ENCODE results near the gene FANCE.

FANCE gene

DNA sequence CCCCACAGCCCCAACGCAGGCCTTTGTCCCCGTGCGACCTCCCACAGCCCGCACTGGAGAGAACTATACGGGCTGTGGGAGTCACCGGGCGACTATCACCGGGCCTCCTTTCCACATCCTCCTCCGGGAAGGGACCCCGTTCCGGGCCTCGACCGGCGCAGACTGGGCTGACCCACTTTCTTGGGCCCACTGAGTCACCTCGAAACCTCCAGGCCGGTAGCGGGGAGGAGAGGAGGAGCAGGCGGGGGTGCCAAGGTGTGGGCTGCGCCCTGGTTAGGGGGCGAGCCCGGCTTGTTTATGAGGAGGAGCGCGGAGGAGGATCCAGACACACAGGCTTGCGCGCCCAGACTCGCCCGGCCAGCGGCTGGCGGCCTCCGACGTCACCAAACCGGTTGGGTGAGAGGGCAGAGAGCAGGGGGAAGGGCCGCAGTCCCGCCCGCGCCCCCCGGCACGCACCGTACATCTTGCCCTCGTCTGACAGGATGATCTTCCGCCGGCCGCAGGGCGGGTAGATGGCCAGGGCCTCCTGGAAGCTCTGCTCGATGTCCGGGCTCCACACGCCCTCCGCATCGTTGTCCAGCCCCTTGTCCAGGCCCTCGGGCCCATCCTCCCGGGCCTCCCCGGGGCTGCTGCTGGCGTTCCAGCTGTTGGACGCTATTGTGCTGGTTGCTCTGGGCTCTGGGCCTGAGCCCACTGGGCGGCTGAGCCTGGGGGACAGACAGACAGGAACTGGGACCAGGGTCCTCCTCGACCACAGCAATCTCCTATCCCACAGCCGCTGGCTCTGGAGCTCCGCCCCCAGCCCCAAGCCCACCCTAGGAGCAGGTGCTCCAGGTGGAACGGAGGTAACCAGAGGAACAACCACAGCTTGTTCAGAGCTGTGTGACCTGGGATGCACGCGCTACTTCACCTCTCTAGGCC lies 34.1 kb downstream of the FANCE start:
- DNase-seq = no peak

DNA sequence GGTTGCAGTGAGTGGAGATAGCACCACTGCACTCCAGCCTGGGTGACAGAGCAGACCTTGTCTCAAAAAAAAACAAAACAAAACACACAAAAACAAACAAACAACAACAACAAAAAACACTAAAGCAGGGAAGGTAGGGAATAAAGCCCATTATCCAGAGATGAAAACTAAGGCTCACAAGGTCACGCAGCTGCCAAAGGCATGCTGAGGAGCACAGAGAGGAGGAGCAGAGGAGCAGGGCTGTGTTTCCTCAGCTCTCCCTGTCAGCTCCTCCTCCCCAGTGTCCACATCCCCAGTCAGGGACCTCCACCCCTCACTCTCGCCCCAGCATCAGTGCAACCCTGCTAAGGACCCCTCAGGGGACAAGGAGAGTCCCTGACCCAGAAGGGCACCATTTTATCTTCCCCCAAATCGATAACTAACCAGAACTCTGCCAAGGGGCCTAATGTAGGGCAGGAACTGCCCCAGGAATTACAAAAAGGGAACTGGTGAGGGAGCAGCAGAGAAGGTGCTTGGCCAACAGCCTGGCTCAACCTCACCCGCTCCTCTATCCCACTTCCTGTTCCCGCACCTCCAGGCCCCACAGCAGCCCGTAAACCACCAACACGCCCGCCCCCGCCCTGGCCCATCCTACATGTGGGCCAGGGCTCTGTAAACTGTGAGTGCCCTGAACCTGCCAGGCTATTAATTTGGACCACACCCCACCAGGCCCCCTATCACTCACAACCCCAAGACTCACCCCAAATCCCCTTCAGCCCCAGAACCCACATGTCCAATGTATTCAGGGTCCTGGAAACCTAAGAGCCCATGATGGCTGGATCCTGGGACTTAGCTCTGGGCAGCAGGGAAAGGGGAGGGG lies 35.7 kb downstream of the FANCE start:
- DNase-seq = no peak

DNA sequence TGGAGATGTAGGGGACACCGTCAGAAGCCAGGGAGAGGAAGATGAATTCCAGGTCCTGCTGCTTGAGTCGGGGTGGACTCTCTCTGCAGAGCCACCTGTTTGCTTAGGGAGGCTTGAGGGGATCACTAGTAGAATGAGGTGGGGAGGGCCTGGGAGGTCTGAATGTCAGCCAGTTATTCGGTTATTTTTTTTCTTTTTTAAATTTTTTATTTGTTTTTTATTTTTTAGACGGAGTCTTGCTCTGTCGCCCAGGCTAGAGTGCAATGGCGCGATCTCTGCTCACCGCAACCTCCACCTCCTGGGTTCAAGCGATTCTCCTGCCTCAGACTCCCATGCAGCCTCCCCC lies 36.4 kb downstream of the FANCE start:
- no peak for DNase-seq

DNA sequence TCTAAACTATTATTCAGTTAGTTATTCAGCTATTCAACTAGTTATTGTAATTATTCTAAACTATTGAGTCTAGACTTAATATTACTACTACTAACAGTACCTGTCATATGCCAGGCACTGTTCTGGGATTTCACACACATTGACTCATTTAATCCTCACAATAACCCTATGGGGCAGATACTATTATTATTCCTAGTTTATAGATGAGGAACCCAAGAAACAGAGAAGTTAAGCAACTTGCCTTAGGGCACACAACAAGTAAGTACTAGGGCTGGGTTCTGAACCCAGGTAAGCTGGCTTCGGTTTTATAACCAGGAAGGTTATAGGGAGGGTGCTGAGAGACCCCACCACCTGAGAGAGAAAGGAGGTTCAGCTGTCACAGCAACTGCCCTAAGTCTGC lies 36.9 kb downstream of the FANCE start:
- DNase-seq = no peak

DNA sequence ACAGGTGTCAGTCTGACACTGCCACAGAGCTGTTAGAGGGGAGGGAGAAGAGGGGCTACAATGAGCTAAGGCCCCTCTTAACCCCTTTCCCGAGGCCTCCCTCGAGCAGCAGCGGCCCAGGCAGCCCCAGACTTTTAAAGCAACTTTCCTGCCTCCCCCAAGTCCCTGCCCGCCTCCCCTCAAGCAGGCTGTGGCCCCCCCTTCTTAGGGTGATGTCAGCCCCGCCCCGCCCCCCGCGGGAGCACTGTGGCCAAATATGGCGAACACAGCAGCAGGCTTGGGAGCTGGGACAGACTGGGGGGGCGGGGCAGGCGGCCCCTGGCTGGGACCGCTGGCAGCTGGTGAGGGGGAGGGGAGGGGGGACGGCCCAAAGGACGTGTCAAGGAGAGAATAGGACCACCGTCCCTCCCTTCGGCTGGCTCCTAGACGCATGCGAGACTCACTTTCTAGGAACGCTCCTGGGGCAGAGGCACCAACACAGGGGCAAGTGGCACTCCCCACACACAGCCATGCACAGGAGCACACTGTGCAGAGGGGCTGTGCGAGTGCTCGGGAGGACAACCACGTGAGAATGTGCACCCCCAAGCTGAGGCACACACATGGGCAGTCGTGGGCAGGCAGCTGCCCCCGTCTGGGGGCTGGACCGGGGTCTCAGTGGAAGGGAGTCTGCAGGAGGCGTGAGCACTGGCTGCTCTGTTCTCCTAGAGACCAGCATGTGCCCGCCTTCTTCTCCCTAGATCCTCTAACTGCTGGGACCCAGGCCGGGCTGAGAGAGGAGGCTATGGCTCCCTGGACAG lies 38.1 kb downstream of the FANCE start:
- no peak for DNase-seq

DNA sequence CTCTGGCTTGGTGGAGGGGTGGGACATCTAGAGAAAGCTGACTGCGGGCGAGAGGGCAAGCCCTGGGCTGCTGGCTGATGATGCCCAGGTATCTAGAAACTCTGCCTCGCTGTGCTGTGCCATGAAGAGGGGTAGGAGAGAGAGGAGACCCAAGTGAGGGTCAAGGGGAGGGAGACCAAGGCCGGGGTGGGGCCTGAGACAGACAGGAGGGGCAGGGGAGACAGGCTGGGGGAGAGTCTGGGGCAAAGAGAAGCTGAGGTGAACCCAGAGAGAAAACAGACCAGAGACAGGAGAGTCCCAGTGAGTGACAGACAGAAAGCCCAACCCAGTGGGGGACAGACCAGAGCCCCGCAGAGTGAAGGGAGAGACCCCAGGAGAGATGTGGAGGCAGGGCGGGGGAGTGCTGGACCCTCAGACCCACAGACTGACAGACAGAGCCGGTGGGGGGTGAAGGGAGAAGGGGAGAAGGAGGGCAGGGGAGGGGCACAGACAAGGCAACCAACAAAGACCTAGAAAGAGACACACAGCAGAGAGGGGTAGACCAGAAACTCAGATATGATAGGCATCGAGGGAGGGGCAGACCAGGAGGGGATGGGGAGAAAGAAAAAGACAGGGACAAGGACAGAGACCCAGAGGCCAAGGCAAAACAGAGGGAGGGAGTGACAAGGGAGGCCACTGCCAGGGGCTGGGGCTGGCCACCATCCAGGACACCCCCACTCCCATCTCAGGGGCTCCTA lies 38.9 kb downstream of the FANCE start:
- no peak for DNase-seq

DNA sequence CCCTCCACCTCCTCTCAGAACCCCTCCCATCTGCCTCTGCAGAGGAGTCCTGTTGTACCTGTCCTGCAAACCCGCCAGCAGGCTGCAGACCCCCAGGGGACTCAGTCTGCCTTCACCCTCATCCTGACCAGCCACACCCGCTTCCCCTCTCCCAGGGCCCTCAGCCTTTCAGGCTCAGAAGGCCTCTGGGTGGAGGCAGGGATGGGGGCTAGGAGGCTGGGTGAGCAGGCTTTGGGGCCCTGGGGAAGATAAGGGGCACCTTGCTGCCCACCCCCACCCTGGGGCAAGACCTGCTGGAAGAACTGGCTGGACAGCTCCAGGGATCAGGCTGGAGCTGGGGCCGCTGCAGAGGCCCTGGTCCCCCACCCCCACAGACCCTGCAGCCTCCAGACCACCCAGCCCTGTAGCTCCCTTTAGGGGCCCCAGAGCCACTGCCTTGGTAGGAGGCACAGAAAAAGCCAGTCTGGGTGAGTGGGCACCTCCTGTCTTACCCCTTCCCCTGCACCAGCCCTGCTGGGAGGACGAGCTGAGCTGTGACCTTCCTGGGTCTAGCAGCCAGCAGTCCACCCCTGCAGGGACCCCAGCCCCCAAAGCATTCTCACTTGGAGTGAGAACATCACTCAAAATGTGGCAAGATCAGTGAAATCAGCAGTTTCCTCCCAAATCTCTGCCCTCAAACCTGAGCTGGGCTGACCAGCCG lies 39.6 kb downstream of the FANCE start:
- DNase-seq = no peak

DNA sequence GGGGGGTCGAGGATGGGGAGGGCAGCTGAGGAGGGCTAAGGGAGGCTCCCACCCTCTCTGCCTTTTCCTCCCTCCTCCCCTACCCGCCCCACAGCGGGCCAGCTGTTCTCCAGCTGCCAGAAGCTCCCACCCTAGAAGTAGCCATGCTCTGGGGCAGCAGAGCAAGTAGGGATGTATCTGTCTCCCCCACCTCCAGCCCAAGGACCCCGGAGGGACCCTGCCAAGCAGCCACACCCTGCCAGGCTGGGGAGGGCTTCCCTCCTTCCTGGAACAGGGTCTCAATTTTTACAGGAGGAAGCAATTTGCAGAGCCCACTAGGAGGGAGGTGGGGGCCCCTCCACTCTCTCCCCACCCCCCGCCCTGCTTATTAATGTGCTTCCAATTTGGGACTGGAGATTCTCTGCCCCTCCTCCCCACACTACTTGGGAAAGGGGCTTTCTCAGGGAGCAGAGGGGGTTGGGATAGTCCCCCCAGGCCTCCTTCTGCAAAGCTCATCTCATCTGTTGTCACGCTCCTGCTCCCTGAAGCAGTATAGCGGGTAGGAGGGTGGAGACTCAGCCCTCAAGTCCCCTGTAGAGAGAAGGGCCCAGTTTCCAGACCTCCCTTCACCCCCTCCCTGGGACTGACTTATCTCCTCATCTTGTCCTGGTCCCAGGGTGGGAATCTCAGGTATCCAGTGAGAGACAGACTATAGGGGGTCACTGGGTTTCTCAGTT lies 40.3 kb downstream of the FANCE start:
- no peak for DNase-seq

DNA sequence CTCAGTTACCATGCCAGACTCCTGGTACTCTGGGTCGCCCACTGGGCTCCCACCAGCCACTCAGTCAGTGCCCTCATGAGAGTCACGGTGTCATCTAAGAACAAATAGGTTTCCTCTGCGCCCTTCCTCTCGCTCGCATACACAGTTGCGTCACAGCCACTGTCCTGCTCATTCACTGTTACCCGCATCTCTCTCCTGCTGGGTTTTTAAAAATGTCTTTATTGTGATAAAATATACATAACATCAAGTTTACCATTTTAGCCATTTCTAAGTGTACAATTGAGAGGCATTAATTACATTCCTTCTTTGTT lies 40.8 kb downstream of the FANCE start:
- no peak for DNase-seq

DNA sequence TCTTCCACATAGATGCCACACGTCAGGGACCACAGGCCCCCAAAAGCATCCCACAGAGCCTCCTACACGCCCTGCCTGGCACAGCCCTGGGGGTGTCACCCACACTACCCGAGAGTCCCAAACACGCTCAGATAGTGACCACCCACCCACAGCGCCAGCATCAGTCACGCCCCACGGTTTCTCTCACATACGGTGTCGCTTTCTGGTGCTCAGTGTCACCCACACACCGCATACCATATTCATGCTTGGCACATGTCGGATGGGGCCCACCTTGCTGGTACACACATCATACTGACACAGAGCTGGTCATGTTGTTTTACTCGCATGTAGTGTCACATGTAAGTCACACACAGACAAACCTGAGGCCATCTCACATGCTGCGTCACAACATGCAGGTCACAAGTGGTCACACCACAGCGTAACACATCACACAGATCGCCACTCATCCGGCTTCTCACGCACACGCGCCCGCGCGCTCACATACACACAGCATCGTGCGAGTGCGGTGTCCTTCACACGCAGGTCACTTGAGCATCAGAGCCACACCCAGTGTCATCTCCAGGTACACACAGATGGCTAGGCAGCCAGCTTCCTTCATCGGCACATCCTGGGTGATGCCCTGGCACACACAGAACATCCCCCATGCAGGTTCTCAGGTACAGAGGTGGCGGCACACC lies 41.3 kb downstream of the FANCE start:
- no peak for DNase-seq

DNA sequence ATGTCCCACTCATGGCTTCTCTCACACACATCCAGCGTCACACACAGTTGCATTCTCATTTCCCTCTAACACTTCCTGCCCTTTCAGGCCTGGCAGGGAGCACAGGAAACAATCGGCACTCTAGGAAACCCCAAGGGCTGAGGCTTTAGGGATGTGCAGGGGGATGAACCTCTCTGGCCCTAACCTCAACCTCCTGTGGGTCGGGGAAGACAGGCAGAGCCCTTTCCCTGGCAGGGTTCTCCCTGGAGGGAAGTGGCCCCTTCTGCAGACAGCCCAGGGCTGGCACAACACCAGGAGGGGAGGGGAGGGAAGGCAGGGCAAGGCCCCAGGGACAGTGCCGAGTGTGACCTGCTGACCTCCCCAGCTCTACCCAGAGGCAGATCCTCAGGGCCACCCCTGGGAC lies 42.0 kb downstream of the FANCE start:
- no peak for DNase-seq

DNA sequence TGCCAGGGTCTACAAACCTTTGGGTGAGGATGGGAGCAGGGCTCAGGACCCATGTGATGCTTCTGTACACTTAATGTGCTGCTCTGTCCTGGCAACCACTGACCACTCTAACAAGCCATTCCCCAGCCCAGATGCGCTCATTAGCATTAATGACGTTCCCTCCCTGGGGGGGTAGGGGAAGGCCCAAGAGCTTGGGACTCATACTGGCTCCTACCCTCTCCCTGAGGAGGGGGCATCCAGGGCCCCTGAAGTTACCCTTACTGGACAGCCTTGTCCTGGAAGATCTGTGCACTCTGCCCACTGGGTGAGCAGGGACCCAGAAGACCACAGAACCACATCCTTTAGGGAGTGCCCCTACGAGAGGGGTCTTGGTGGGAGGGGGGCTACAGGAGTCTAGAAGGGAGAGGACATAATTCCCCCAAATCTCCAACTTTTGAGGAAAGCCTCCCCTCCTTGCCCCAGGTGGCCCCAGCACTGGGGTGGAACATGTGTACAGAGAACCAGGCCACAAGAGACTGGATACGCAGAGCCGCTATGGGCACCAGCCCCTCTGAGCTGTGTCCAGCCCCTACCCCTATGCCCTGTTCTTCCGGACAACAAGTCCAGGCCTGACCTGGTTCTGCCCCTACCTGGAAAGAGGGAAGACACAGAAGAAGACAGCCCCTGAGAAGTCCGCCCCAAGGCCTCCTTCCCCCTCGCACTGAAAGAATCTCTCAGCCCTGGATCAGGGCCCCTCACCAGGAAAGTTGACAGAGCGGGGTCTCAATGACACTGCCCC lies 43.3 kb downstream of the FANCE start:
- DNase-seq = no peak

DNA sequence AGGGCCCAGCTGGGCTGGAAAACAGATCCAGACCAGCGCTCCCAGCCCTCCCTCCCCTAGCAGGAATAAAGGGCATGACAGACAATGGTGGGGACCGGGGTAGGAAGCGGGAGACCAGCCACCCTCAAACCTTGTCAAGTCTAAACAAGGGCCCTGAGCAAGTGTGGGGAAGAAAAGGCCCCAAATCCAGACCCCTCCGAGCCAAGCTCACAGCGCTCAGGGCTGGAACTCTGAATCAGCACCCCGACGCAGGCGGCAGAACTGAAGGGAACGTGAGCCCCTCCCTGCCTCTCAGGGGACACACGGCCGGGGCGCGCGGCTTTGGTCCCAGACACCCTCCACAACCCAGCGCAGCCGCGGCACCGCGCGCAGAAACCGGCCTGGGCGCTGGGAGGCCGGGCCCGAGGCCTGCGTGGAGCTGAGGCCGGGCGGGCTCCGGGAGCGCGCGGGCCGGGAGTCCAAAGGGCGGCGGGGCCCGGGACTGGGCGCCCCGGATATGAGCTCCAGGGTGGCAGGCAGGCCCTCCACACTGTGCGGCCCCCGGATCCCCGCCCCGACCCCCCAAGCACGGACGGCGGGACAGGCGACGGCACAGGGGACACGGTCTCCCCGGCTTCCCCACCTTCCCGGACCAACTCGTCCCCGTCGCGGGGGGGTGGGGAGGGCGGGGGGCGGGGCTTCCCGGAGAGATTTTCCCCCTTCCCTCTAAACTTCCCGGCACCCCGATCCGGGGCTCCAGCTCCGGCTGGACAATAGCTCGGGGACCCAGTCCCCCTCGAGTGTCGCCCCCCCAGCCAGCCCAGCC lies 44.1 kb downstream of the FANCE start:
- no peak for DNase-seq

DNA sequence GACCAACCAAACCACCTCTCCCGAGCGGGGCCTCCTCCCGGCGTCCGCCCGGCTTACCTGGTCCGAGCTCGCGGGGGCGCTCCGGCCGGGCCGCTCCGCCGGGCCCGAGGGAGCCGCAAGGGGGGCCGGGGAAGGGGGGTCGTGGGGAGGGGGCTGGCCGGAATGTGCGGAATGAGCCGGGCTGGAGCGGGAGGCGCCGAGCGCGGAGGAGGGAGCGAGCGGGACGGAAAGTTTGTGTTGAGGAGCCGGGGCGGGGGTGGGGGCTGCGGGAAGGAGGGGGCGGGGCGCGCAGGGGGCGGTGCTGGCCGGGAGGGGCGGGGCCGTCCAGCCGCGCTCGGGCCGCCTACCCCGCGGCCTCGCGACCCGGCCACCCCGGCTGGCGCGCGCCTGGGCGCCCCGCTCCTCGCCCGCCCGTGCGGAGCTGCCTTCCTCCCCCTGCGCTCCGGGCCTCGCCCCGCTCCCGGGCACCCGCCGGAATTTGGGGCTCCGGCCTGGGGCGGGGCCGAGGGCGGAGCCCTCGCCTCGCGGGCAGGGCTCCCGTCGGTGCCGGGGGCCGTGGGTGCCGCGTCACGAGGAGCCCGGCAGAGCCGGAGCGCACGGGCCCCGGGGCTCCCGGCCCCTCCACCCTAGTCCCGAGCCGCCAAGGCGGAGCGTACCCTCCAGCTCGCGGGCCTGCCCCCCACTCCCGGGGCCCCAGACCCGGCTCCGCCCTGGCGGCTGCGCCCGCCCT lies 44.9 kb downstream of the FANCE start, which contains the start of gene TEAD3:
TEAD3 (minus strand) TSS at position 239 of the 730 bp plus-strand sequence.
- DNase-seq = peak; percentile 31

DNA sequence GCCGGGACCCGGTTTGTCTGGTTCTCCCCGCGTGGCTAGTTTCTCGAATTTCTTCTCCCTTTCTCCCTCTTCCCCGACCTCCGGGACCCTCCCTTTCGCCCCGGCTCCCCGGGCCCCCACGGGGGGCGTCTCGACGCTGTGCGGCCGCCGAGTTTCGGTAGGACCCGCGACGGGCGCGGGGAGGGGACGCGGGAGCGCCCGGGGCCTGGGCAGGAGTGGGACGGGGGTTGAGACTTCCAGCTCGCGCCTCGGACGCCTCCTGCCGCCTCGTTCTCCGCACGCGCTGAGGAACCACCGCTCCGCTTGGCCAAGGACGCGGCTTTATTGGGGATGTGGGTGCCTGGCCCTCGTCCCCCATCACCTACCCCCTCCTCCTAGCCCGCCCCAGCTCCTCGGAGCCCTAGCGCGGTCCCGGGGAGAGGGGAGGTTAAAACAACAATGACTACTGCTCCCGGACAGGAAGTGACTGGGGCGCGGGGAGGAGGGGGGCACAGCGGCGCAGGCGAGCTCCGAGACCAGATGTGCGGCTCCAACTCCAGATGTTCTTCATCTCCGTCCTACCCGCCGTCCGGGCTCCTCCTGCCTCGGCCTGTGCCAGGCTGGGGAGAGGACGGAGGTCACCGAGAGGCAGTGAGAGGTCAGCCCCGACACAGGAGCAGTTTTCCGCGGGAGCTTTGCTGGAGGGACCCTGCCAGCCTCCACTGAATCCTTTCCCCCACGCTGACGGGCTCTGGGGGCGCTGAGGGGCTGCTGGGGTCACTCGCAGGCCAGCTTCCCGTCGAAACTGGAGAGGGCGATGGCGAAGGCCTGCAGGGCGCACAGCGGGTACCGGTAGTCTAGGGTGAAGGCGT lies 45.7 kb downstream of the FANCE start:
- peak; percentile 33 for DNase-seq

DNA sequence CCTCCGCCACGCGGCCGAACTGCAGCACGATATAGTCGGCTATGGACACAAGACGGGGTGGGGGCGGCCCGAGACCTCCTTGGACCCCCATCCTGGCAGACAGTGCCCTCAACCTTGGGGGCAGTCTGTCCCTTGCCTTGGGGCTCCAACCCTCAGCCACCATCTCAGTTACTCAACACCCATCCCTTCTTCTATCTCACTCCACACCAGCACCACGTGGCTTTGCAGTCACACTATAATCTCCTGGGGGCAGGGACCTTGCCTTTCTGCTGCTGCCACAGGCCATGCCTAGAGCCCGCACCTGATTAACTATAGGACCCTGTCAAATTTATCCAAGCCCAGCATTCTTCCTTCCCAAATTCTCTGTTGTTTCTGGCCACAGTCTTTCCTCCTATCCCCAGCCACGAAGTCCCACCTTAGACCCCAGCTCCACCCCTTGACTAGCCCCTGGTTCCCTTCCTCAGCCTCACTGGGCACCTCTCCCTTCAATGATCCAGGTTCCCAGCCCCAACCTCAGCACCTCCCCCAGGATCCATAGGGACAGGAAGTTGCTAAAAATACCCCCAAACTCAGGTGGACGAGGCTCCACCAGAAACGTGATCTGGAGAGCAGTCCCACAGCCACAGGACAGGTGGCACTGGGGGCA lies 46.4 kb downstream of the FANCE start:
- no peak for DNase-seq

DNA sequence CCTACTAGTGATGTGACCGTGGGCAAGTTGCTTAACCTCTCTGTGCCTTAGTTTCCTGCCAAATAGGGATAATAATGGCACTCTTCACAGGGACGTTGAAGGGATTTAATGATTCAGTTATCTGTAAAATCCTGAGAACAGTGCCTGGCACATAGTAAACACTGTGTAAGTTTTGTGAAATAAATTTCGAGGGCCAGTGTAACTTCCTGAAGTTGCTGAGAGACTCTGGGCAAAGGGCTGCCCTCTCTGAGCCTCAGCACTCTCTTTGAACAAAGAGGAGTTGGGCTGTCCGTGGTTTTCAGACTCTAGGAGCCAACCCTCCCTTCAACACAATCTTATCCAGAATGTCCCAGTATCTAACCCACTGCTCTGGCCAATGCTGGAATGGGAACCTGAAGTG lies 47.2 kb downstream of the FANCE start:
- no peak for DNase-seq
